H54 (cell line): Measurements from ENCODE around the gene DCAF17.
"Not testable (repeated sequence)": the region's sequence is repeated elsewhere in the genome, so short reads cannot be mapped to it uniquely, and the experiment has no call there.

Experiments used
- DNase-seq: peaks from one replicate; pipeline ENCODE4 v3.0.0; 2011; ENCODE audit warnings: low spot score, mixed read lengths; ENCODE audit not compliant: insufficient read length
- FAIRE-seq: peaks from 3 replicates; lab custom pipeline; 2011; peaks lifted over from hg19 to GRCh38; lab: Jason Lieb, UNC
- POLR2A ChIP-seq: IDR thresholded peaks from 2 replicates; pipeline ENCODE4 v1.6.1; 2011; ENCODE audit warnings: low read depth, mild to moderate bottlenecking, low read length

The DCAF17 gene

DNA sequence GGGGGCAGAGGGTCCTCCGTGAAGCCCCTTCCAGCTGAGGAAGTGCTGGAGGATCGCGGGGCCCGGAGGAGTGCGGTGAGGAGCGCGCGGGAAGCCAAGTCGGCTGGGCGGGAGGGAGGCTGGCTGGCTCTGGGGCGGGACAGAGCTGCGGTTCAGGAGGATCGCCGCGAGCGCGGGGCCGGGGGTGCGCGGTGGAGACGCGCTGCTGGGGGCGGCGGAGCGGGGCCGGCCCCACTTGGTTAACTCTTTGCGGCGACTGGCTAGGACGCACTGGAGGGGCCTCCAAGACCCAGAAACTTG, 88.7 kb downstream of the DCAF17 start:
- FAIRE-seq (no peak), DNase-seq (no peak)
- no peak for TF ChIP-seq POLR2A

DNA sequence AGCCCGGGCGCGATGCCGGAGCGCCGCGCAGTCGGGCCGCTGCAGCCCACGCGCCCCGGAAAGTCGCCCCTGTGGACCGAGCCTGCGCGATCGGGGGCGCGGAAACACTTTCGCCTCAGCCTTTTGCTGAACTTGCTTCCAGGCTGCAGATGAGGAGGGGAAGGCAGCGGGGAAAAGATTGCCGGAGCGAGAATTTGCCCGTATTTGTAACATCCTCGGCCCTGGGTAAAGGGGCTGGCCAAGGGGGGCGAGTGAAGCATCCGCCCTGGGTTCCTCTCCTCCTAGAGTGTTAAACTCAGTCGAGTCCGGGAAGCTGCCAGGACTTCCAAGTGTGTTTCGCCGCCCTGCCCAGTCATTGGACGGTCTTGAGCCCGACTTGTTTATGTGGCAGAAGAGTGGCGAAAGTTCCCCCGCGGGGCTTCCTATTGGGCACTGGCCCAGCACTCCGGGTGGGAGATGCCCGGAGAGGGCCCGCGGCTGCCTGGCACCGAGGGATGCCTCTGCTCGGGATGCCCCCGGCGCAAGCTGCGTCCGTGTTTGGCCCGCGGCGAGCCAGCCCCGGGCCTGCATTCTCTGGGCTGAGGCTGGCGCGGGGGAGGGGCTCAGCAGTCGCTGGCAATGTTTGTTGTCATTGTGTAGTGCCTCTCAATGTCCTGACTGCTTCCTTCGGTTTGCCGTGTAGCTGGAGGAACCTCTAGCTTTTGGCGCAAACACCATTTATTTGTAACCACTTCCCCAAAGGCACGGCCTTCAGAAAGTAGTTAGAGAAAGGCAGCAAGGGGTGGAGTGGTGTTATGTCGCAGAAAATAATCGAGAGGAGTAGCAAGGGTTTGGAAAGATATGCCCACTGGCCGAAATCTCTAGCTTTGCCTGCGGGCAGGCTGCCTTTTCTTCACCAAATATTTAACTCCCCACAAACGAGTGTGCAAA, 89.3 kb downstream of the DCAF17 start:
- FAIRE-seq (peak; percentile 6), DNase-seq (peak; percentile 51)
- TF ChIP-seq POLR2A, result peak; percentile 15; the same call in 1 of the 2 replicates

DNA sequence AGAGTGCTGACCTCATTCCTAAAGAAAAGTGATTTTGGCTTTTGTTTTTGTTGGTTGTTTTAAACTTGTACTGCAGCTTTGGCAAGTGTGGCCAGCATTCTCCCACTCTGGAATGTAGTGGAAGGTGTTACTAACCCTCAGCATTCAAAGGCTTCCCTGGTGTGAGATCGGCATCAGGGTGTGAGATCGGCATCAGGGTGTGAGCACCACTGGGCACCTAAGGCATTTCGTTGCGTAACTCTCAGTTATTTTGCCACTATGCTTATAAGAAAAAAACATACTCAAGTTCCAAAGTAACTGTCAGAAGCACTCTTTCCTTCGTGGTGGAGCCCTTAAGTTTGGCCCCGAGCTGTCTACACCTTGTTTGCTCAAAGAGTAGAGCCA, 90.0 kb downstream of the DCAF17 start:
- no peak for TF ChIP-seq POLR2A
- FAIRE-seq, result no peak
- DNase-seq, result no peak

DNA sequence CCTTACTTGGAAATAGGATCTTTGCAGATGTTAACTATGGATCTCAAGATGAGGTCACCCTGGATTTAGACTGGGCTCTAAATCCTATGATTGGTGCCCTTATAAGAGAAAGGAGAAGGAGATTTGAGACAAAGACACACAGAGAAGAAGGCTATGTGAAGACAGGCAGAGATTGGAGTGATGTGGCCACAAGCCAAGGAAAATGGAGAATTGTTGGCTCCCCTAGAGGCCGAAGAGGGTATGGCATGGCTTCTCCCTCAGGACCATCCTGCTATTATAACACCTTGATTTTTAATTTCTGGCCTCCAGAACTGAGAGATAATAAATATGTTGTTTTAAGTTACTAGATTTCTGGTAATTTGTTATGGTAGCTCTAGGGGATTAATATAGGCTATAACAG, 95.9 kb downstream of the DCAF17 start:
- no peak for DNase-seq
- no peak for FAIRE-seq
- TF ChIP-seq POLR2A, result no peak

DNA sequence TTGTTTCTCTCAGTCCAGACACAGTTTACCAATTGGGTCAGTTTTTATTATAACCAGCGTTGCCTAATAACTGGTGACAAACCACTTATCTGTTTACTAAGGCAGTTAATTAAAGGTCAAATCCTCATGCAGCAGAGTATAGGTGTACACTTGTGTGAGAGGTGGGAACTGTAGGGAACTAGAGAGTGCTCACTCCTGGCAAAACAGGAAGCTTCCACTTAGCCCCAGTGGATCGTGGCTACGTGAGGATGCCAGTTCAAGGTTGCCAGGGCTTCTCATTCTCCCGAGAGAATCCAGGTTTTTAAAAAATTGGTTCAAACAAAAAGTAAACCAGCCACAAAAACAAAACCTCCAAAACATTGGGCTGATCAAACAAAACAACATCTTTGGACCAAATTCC, 96.4 kb downstream of the DCAF17 start:
- no peak for TF ChIP-seq POLR2A
- FAIRE-seq, result no peak

DNA sequence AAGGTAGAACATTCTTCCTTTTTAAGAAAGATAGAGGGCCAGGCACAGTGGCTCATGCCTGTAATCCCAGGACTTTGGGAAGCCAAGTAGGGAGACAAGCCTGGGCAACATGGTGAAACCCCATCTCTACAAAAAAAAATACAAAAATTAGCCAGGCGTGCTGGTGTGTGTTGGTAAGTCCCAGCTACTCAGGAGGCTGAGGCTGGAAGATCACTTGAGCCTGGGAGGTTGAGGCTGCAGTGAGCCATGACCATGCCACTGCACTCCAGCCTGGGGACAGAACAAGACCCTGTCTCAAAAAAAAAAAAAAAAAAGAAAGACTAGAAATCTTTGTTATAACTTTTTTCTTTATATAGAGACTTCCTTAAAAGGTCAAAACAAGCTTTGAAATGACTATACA, 96.8 kb downstream of the DCAF17 start:
- not testable (repeated sequence) for FAIRE-seq

More for the DNA sequence above, 96.4 kb downstream of the DCAF17 start:
- no peak for DNase-seq

DNA sequence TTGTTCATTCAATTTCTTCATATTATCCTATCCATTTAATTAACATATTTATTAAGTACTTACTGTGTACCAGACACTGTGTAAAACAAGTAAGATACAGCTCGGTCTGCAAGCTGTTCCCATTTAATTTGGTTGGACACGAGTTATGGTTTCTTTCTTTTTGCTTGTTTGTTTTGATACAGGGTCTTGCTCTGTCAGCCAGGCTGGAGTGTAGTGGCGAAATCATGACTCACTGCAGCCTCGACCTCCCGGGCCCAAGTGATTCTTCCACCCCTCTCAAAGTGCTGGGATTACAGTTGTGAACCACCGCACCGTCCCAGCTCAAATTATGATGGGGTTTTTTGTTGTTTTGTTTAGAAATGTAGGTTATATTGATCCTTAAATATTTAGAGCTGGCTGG, 97.3 kb downstream of the DCAF17 start:
- peak; percentile 75 for FAIRE-seq
- TF ChIP-seq POLR2A, result no peak
- no peak for DNase-seq

More for the DNA sequence above, 96.8 kb downstream of the DCAF17 start:
- not testable (repeated sequence) for DNase-seq

DNA sequence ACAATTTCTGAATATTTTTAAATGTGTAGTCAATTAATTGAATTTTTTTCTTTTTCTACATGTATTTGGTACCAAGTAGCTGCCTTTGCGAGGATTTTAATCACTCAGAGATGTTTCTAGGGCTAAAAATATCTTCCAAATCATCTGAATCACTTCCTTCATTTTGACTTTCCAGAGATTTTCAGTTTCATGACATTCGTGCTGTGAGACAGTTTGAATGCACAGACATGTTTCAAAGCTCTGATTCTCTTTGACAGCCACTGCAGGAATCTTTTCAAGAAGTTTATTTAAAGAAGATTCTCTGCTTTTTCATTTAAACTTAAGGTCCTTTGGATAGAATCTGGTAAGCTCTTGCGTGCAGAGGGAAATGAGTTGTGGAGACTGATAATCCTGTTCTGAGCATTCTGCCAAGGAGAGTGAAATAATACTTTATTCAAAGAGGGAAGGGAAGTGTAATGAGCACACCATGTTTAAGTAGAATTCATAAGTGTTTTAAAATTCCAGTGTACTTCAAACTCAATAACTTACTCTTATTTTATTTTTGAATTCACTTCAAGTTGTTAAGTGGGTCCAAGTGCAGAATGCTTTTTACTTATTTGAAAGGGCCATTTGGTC, 97.9 kb downstream of the DCAF17 start:
- peak; percentile 11 for FAIRE-seq
- no peak for TF ChIP-seq POLR2A
- no peak for DNase-seq

DNA sequence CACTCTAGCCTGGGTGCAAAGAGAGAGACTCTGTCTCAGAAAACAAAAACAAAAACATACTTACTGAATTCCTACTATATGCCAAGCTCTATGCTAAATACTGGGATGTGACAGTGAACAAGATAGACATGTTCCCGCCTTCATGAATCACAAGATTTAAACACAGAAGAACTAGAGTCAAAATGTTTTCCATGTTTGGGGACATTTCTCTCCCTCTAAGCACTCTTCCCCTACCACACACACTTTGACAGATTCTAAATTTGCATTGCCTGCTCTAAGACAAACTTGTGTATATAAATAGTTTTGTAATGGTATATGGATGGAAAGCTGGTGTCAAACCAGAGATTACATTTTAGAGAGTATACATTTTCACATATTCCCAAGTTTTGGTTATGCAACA, 99.3 kb downstream of the DCAF17 start:
- FAIRE-seq (no peak), DNase-seq (no peak)
- no peak for TF ChIP-seq POLR2A
